PC-3 (cell line): ENCODE measurements around the gene WFS1. TPM values are rescaled to one million over a fixed set of nuclear protein-coding genes. Genes with fewer than 3 reads are reported as not detected.

Experiments used
- ATAC-seq: fragments of 200-7000 bp; cut with Tn5 transposase; 2 replicates; pipeline ENCODE4 v1.9.1; 2020; ENCODE audit warnings: mild to moderate bottlenecking, moderate library complexity
- BruUV-seq: library from RNA; stranded (reverse); fragments of 400-500 nt; replicated peaks from 2 replicates; lab custom pipeline; 2021; lab: Mats Ljungman, UMichigan
- CTCF ChIA-PET: fragments of 300-600 bp; sonication (Branson Sonifier 250); formaldehyde crosslinking; loops from one replicate; lab custom pipeline; 2022; ENCODE audit warnings: antibody characterized with exemption; lab: Charles Lee
- POLR2A ChIA-PET: fragments of 300-600 bp; sonication (Branson Sonifier 250); formaldehyde crosslinking; loops from one replicate; lab custom pipeline; 2022; ENCODE audit warnings: antibody characterized with exemption; ENCODE audit not compliant: unreplicated experiment; lab: Charles Lee
- DNase-seq: peaks from one replicate; pipeline ENCODE4 v3.0.0-alpha.2; 2015
- H2AFZ ChIP-seq: fragments of 300-600 bp; sonication (generic); 2 replicates; pipeline ENCODE4 v1.6.0; 2016; ENCODE audit warnings: antibody characterized with exemption, low read length
- H3F3A ChIP-seq: fragments of 300-600 bp; sonication (generic); one replicate; pipeline ENCODE4 v1.6.0; 2017; ENCODE audit warnings: antibody characterized with exemption, low read length, control low read depth, mild to moderate bottlenecking; ENCODE audit not compliant: unreplicated experiment
- H3K27ac ChIP-seq: fragments of 300-600 bp; sonication (generic); 2 replicates; pipeline ENCODE4 v1.5.1; 2016; ENCODE audit warnings: mild to moderate bottlenecking, low read length
- H3K27me3 ChIP-seq: fragments of 300-600 bp; sonication (generic); 2 replicates; pipeline ENCODE4 v1.6.1; 2016; ENCODE audit warnings: low read length, mixed read lengths
- H3K36me3 ChIP-seq: fragments of 300-600 bp; sonication (generic); 2 replicates; pipeline ENCODE4 v1.6.1; 2016; ENCODE audit warnings: low read depth, mixed run types, low read length, mixed read lengths
- H3K4me1 ChIP-seq: fragments of 300-600 bp; sonication (generic); 2 replicates; pipeline ENCODE4 v1.5.1; 2016; ENCODE audit warnings: low read length; ENCODE audit not compliant: insufficient read depth
- H3K4me2 ChIP-seq: fragments of 300-600 bp; sonication (generic); 2 replicates; pipeline ENCODE4 v1.6.0; 2016; ENCODE audit warnings: low read length
- H3K4me3 ChIP-seq: fragments of 300-600 bp; sonication (generic); 2 replicates; pipeline ENCODE4 v1.5.1; 2016; ENCODE audit warnings: mild to moderate bottlenecking, low read length, mixed read lengths
- H3K79me2 ChIP-seq: fragments of 300-600 bp; sonication (generic); 2 replicates; pipeline ENCODE4 v1.6.1; 2017; ENCODE audit warnings: low read length, mixed read lengths
- H3K9ac ChIP-seq: fragments of 300-600 bp; sonication (generic); 2 replicates; pipeline ENCODE4 v1.6.0; 2016; ENCODE audit warnings: mild to moderate bottlenecking, low read length
- H3K9me2 ChIP-seq: fragments of 300-600 bp; sonication (generic); replicated peaks from 2 replicates; pipeline ENCODE4 v1.6.1; 2016; ENCODE audit warnings: mixed run types, low read length, mixed read lengths
- H3K9me3 ChIP-seq: fragments of 300-600 bp; sonication (generic); 2 replicates; pipeline ENCODE4 v1.6.1; 2016; ENCODE audit warnings: low read length, mixed read lengths
- H4K20me1 ChIP-seq: fragments of 300-600 bp; sonication (generic); 2 replicates; pipeline ENCODE4 v1.6.1; 2016; ENCODE audit warnings: low read length, mixed read lengths
- EZH2 ChIP-seq: fragments of 300-600 bp; sonication (generic); IDR thresholded peaks from one replicate; pipeline ENCODE4 v1.6.1; 2017; ENCODE audit warnings: antibody characterized with exemption, mild to moderate bottlenecking, low read length; ENCODE audit not compliant: unreplicated experiment
- EZH2phosphoT487 ChIP-seq: fragments of 300-600 bp; sonication (generic); IDR thresholded peaks from 2 replicates; pipeline ENCODE4 v1.6.1; 2018; ENCODE audit warnings: mild to moderate bottlenecking, antibody characterized with exemption, low read length, borderline replicate concordance
- intact Hi-C: fragments of 100-400 bp; cut with micrococcal nuclease; formaldehyde crosslinking; loops from 2 replicates; pipeline ENCODE4 v1.9.0; 2023
- total RNA-seq: library from RNA; depleted of rRNA; stranded (reverse); fragments of >200 nt; gene quantifications from 2 replicates; pipeline ENCODE4 v1.2.3, GENCODE V29; 2014
- TF ChIP-seq, protein P1 (sequence below): fragments of 300-600 bp; sonication (generic); conservative IDR thresholded peaks from 2 replicates; pipeline ENCODE4 v1.5.1; 2017; ENCODE audit warnings: antibody characterized with exemption, low read depth, mild to moderate bottlenecking, low read length

Gene WFS1
- total RNA-seq, 1 experiment from 2014 or later, result 35.7 TPM

GRCh38 chr4:6225469-6225868, 44.2 kb upstream of the WFS1 start:
- Histone ChIP-seq H3K36me3 (no peaks in the 10 kb centered on the region), H3K27ac (no peak overlapping the region), H3K4me1 (no peaks in the 10 kb centered on the region), H3K4me2 (no peak overlapping the region), H3K27me3 (no peaks in the 10 kb centered on the region; the same call in 1 of the 2 replicates), H3F3A (no peaks in the 10 kb centered on the region), H3K4me3 (no peak overlapping the region), H2AFZ (no peak overlapping the region), H3K9me2 (no peaks in the 10 kb centered on the region), H4K20me1 (no peaks in the 10 kb centered on the region), H3K9me3 (no peaks in the 10 kb centered on the region), H3K9ac (no peak overlapping the region), H3K79me2 (no peaks in the 10 kb centered on the region)
- ChIA-PET POLR2A (no interaction called here), CTCF (no interaction called here)
- intact Hi-C loops, result no loop called here
- BruUV-seq, result no TSS peak
- no peak for ATAC-seq
- DNase-seq, result peak; percentile 28
- TF ChIP-seq EZH2 (no peak), EZH2phosphoT487 (no peak)
- TF ChIP-seq, protein P1, sequence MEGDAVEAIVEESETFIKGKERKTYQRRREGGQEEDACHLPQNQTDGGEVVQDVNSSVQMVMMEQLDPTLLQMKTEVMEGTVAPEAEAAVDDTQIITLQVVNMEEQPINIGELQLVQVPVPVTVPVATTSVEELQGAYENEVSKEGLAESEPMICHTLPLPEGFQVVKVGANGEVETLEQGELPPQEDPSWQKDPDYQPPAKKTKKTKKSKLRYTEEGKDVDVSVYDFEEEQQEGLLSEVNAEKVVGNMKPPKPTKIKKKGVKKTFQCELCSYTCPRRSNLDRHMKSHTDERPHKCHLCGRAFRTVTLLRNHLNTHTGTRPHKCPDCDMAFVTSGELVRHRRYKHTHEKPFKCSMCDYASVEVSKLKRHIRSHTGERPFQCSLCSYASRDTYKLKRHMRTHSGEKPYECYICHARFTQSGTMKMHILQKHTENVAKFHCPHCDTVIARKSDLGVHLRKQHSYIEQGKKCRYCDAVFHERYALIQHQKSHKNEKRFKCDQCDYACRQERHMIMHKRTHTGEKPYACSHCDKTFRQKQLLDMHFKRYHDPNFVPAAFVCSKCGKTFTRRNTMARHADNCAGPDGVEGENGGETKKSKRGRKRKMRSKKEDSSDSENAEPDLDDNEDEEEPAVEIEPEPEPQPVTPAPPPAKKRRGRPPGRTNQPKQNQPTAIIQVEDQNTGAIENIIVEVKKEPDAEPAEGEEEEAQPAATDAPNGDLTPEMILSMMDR, result no peak

DNA sequence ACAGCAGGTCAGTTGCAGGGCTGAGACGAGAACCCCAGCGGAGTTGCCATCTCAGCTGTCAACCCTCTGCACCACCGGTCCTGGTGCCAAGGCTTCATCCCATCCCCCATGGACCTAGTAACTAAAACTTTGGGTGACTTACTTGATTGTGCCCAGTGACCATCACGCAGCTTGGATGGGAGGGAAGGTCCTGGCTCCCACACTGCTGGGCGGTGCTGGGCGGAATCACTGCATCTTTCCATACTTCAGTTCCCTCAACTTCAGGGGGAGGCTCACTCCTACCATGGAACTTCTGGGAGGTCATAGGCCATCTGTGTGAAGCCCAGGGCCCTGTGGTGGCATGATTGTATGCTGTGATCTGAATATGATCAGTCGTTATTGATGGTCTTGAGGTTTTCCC, 43.1 kb upstream of the WFS1 start:
- Histone ChIP-seq H3K4me3 (no peak overlapping the region), H3K4me1 (no peaks in the 10 kb centered on the region), H3K79me2 (no peaks in the 10 kb centered on the region), H3K36me3 (no peaks in the 10 kb centered on the region), H3F3A (no peaks in the 10 kb centered on the region), H3K27me3 (no peaks in the 10 kb centered on the region; the same call in 1 of the 2 replicates), H3K27ac (no peak overlapping the region), H2AFZ (no peak overlapping the region), H3K9me3 (no peaks in the 10 kb centered on the region), H3K4me2 (no peak overlapping the region), H4K20me1 (no peaks in the 10 kb centered on the region), H3K9me2 (no peaks in the 10 kb centered on the region), H3K9ac (no peak overlapping the region)
- BruUV-seq, result no TSS peak
- no peak for DNase-seq
- TF ChIP-seq EZH2phosphoT487 (no peak), EZH2 (no peak)
- TF ChIP-seq, protein P1, result no peak
- POLR2A ChIA-PET, result no interaction called here
- intact Hi-C loops, result no loop called here
- CTCF ChIA-PET, result no interaction called here
- no peak for ATAC-seq

GRCh38 chr4:6227412-6228157, 42.1 kb upstream of the WFS1 start:
- no peaks in the 10 kb centered on the region; the same call in 1 of the 2 replicates for H3K27me3 ChIP-seq
- H3K9me2 ChIP-seq, result no peaks in the 10 kb centered on the region
- BruUV-seq, result no TSS peak
- H4K20me1 ChIP-seq, result no peaks in the 10 kb centered on the region
- no peaks in the 10 kb centered on the region for H3K4me1 ChIP-seq
- DNase-seq (no peak), ATAC-seq (no peak)
- no peaks in the 10 kb centered on the region for H3K36me3 ChIP-seq
- H3K27ac ChIP-seq, result no peak overlapping the region
- TF ChIP-seq EZH2phosphoT487, result no peak
- TF ChIP-seq, protein P1, result no peak
- TF ChIP-seq EZH2, result no peak
- H3K4me3 ChIP-seq, result no peak overlapping the region
- H2AFZ ChIP-seq, result no peak overlapping the region
- no peaks in the 10 kb centered on the region for H3F3A ChIP-seq
- CTCF ChIA-PET, result no interaction called here
- POLR2A ChIA-PET, result no interaction called here
- intact Hi-C loops, result no loop called here
- no peaks in the 10 kb centered on the region for H3K79me2 ChIP-seq
- H3K9me3 ChIP-seq, result no peaks in the 10 kb centered on the region
- no peak overlapping the region for H3K4me2 ChIP-seq
- H3K9ac ChIP-seq, result no peak overlapping the region
